Thoracic aorta (tissue), 2 donors: ENCODE measurements around the gene OLA1. TPM values are rescaled to one million over a fixed set of nuclear protein-coding genes. Genes with fewer than 3 reads are reported as not detected.

Experiments used
- ATAC-seq: fragments of 150-250 bp; one replicate; pipeline ENCODE4 v1.8.0; 2017; ENCODE audit warnings: low read depth; ENCODE audit not compliant: insufficient number of reproducible peaks, low FRiP score
- DNase-seq: peaks from one replicate; pipeline ENCODE4 v3.0.0-alpha.2; 2020; ENCODE audit warnings: low spot score
- H3K27ac ChIP-seq, 2 donors: fragments of 200-600 bp; sonication (generic); 1 replicate in 1 of 2; 2 replicates in 1 of 2; pipeline ENCODE4 v1.5.1; 2016; ENCODE audit warnings: mild to moderate bottlenecking in 2 of 2, moderate library complexity in 2 of 2
- H3K27me3 ChIP-seq: fragments of 200-600 bp; sonication (generic); replicated peaks from 2 replicates; pipeline ENCODE4 v1.6.0; 2016; ENCODE audit warnings: mild to moderate bottlenecking; ENCODE audit not compliant: insufficient read depth
- H3K36me3 ChIP-seq: fragments of 200-600 bp; sonication (generic); one replicate; pipeline ENCODE4 v1.5.1; 2016
- H3K4me1 ChIP-seq, 2 donors: fragments of 200-600 bp; sonication (generic); 1 replicate in 1 of 2; 2 replicates in 1 of 2; pipeline versions ENCODE4 v1.5.1 to v1.6.0; 2016; ENCODE audit warnings: low read depth in 2 of 2, mild to moderate bottlenecking in 1 of 2; ENCODE audit not compliant: control insufficient read depth in 1 of 2
- H3K4me3 ChIP-seq: fragments of 200-600 bp; sonication (generic); 2 replicates; pipeline ENCODE4 v1.5.1; 2016; ENCODE audit warnings: mild to moderate bottlenecking
- H3K9me3 ChIP-seq: fragments of 200-600 bp; sonication (generic); 2 replicates; pipeline ENCODE4 v1.5.1; 2016
- total RNA-seq, 2 donors: library from RNA; depleted of rRNA; stranded (reverse); fragments of >200 nt; gene quantifications; one replicate each; pipeline versions ENCODE4 v1.1.0 to v1.2.3, GENCODE V29; 2016
- TF ChIP-seq, protein P1 (sequence below): fragments of 200-600 bp; sonication (generic); IDR thresholded peaks from one replicate; pipeline ENCODE4 v1.5.1; 2019; ENCODE audit warnings: antibody characterized with exemption

The OLA1 gene
- total RNA-seq, 2 donors from 2014 or later, result 15.2 to 48.0 TPM

DNA sequence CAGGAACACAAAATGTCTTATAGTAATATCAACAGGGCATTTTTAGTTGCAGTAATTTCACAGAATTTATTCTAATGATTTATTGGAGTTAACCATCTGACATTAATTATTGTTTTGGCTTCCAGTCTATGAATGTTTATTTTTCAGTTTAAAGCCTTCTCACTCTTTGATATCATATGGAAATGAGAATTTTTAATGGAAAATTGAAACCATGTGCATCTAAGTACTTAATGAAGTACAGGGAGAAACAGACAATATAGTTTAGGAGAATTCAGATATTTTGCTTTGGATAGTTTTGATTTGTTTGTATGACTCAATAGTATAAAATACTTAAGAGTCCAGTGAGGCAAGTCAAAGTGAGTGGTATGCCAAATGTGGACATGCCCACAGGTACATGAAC, 126.1 kb downstream of the OLA1 start:
- Histone ChIP-seq H3K27me3 (no peaks in the 10 kb centered on the region), H3K4me3 (no peak overlapping the region), H3K27ac (no peak overlapping the region), H3K4me1 (no peaks in the 10 kb centered on the region), H3K36me3 (no peaks in the 10 kb centered on the region), H3K9me3 (no peaks in the 10 kb centered on the region)
- ATAC-seq (no peak), DNase-seq (no peak)
- TF ChIP-seq, protein P1, sequence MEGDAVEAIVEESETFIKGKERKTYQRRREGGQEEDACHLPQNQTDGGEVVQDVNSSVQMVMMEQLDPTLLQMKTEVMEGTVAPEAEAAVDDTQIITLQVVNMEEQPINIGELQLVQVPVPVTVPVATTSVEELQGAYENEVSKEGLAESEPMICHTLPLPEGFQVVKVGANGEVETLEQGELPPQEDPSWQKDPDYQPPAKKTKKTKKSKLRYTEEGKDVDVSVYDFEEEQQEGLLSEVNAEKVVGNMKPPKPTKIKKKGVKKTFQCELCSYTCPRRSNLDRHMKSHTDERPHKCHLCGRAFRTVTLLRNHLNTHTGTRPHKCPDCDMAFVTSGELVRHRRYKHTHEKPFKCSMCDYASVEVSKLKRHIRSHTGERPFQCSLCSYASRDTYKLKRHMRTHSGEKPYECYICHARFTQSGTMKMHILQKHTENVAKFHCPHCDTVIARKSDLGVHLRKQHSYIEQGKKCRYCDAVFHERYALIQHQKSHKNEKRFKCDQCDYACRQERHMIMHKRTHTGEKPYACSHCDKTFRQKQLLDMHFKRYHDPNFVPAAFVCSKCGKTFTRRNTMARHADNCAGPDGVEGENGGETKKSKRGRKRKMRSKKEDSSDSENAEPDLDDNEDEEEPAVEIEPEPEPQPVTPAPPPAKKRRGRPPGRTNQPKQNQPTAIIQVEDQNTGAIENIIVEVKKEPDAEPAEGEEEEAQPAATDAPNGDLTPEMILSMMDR, result no peak

DNA sequence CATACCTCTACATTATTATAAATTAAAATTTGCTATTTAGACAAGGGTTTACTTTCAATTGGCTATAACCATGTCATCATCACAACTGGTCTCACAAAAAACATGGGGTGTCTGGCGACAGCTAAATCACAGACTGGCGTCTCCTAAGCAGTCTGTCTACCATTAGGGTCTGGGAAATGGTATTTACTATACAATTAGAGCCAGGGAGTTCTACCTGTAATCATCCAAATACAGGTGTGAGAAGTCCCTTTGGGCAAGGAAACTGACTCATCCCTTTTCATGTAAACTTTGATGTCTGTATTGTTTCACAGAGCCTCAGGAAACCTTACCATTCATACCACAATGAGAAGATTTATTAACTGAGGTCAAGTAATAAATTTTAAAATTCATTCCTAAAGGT, 126.7 kb downstream of the OLA1 start:
- no peaks in the 10 kb centered on the region for H3K9me3 ChIP-seq
- TF ChIP-seq, protein P1, result no peak
- H3K4me1 ChIP-seq, result no peaks in the 10 kb centered on the region
- H3K27me3 ChIP-seq, result no peaks in the 10 kb centered on the region
- no peak for ATAC-seq
- H3K4me3 ChIP-seq, result no peak overlapping the region
- DNase-seq, result no peak
- no peaks in the 10 kb centered on the region for H3K36me3 ChIP-seq
- no peak overlapping the region for H3K27ac ChIP-seq

DNA sequence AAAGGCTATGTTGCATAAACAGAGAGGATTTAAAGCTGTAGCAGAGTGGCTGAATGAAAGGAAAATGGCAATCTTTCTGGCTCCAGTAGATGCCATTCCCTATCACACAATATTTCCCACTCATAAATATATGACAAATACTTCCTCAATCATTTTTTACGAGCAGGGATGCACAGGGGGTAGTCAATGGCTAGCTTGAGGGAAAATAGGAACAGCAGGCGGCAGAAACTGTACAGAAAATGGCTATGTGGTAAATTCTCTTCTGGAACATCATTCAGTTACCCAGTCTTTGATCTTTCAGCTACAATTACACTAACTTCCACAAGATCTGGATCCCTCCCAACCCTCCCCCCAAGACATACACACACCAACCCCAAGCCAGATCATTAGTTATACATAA, 127.2 kb downstream of the OLA1 start:
- TF ChIP-seq, protein P1, result no peak
- no peaks in the 10 kb centered on the region for H3K9me3 ChIP-seq
- no peaks in the 10 kb centered on the region for H3K36me3 ChIP-seq
- no peak for DNase-seq
- no peaks in the 10 kb centered on the region for H3K27me3 ChIP-seq
- ATAC-seq, result no peak
- H3K4me1 ChIP-seq, result no peaks in the 10 kb centered on the region
- no peak overlapping the region for H3K4me3 ChIP-seq
- H3K27ac ChIP-seq, result no peak overlapping the region

DNA sequence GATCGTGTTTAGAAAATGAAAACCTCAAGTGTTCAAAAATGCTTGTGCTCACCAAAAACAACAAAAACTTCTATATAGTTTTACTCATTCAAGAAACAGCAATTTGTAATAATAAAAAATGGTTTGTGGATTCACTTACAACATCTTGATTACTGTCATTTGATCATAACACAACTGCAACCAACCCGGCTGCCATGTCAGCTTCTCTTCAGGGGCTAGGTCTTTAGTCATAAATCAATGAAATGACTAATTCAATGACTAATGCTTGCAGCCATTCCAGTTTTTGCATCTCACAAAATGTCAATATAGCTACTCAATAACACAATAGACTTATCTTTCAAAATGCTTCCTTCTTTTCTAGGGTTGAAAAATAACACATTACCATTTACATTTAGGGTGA, 128.0 kb downstream of the OLA1 start:
- H3K4me3 ChIP-seq, result no peak overlapping the region
- H3K27ac ChIP-seq, result no peak overlapping the region
- no peak for ATAC-seq
- H3K27me3 ChIP-seq, result no peaks in the 10 kb centered on the region
- TF ChIP-seq, protein P1, result no peak
- no peak for DNase-seq
- no peaks in the 10 kb centered on the region for H3K9me3 ChIP-seq
- H3K4me1 ChIP-seq, result no peaks in the 10 kb centered on the region
- no peaks in the 10 kb centered on the region for H3K36me3 ChIP-seq

DNA sequence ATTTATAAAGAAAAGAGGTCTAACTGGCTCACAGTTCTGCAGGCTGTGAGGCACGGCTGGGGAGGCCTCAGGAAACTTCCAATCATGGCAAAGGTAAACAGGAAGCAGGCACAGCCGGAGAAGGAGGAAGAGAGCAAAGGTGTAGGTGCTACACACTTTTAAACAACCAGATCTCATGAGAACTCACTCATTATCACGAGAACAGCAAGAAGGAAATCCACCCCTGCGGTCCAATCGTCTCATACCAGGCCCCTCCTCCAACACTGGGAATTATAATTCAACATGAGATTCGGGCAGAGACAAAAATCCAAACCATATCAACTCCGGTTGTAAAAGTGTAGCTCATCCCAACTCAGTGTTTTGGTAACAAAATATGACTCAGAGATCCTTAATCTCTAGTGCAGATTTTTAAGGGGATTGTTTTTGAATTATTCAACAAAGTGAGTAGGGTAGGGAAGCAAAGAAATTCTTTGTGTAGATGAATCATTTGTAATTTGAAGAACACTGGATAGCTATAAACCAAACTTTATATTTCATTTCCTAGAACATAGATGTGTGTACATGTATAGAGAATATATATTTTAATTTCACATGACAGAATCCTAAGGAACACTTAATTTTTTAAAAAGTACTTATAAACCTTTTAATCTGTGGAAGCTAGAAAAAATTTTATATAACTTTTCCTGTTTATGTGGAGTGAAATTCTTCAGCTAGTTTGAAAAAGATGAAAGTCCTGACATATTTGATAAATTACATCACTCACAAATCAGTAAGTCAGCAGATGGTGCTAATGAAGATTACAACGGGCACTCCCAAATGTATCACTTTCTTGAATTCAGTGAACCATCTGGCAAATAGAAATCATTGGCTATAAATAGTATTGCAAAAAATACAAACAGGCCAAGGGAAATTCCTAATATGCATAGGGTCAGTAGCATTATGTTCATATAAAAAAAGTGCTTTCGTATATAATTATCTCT, 130.1 kb downstream of the OLA1 start:
- Histone ChIP-seq H3K4me3 (no peak overlapping the region), H3K36me3 (no peaks in the 10 kb centered on the region), H3K9me3 (no peaks in the 10 kb centered on the region), H3K27me3 (no peaks in the 10 kb centered on the region), H3K4me1 (no peaks in the 10 kb centered on the region), H3K27ac (no peak overlapping the region)
- TF ChIP-seq, protein P1, result no peak
- DNase-seq (no peak), ATAC-seq (no peak)
